Neural crest cell (in vitro differentiated cells): ENCODE results near the gene SCRN1. TPM values are rescaled to one million over a fixed set of nuclear protein-coding genes. Genes with fewer than 3 reads are reported as not detected.

Experiments used
- DNase-seq: peaks from one replicate; pipeline ENCODE4 v3.0.0; 2021; ENCODE audit warnings: low read depth, mixed read lengths, low spot score
- H3K27ac Mint-ChIP-seq: one replicate; pipeline ENCODE4 v1.8.0; 2021; ENCODE audit warnings: mild to moderate bottlenecking, mixed read lengths; ENCODE audit not compliant: unreplicated experiment
- H3K27me3 Mint-ChIP-seq: 2 replicates; pipeline ENCODE4 v1.8.0; 2021; ENCODE audit warnings: low read depth, mild to moderate bottlenecking, mixed read lengths
- H3K36me3 Mint-ChIP-seq: 2 replicates; pipeline ENCODE4 v1.8.0; 2021; ENCODE audit warnings: low read depth, mild to moderate bottlenecking, mixed read lengths
- H3K4me1 Mint-ChIP-seq: 2 replicates; pipeline ENCODE4 v1.8.0; 2021; ENCODE audit warnings: mixed read lengths
- H3K4me3 Mint-ChIP-seq: one replicate; pipeline ENCODE4 v1.8.0; 2021; ENCODE audit warnings: mild to moderate bottlenecking, mixed read lengths
- H3K9me3 Mint-ChIP-seq: 2 replicates; pipeline ENCODE4 v1.8.0; 2021; ENCODE audit warnings: mixed read lengths
- CTCF ChIP-seq: fragments of 200-600 bp; sonication (generic); conservative IDR thresholded peaks from 2 replicates; pipeline ENCODE4 v1.5.0; 2021; ENCODE audit warnings: antibody characterized with exemption, mild to moderate bottlenecking
- total RNA-seq: library from RNA; stranded (reverse); gene quantifications from 2 replicates; pipeline ENCODE4 v1.2.1, GENCODE V29; 2021

Gene SCRN1
- total RNA-seq, 1 donor from 2014 or later, result 76.8 TPM

GRCh38 chr7:29878081-29878688, 111.4 kb downstream of the SCRN1 start:
- Mint-ChIP-seq H3K4me3 (no peak overlapping the region), H3K9me3 (no peaks in the 10 kb centered on the region), H3K4me1 (peaks cover 18% of the 10 kb centered on the region), H3K27ac (no peak overlapping the region), H3K36me3 (no peaks in the 10 kb centered on the region), H3K27me3 (peaks cover 16% of the 10 kb centered on the region)
- peak; percentile 73 for TF ChIP-seq CTCF
- no peak for DNase-seq

DNA sequence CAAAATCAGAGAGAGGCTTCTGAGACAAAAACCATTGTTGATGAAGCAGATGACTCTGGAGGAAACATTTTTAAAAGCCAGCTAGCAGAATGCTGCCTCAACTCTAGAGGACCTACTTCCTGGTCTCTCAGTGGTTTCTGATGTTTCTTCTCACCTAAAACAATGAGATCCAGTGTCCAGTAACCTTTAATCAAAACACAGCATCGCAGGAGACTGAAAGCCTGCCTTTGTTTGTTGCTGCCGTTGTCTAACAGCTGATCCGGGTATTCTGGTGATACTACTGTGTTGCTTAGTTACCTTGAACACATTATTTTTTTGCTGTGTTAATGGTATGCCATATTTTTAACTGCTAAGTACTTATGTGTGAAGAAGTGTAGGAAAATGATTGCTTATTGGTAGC, 112.4 kb downstream of the SCRN1 start:
- peaks cover 18% of the 10 kb centered on the region for H3K4me1 Mint-ChIP-seq
- no peak for TF ChIP-seq CTCF
- peaks cover 6% of the 10 kb centered on the region for H3K27me3 Mint-ChIP-seq
- no peaks in the 10 kb centered on the region for H3K9me3 Mint-ChIP-seq
- H3K36me3 Mint-ChIP-seq, result no peaks in the 10 kb centered on the region
- peak overlapping the region; percentile 24 for H3K27ac Mint-ChIP-seq
- H3K4me3 Mint-ChIP-seq, result no peak overlapping the region
- DNase-seq, result no peak

DNA sequence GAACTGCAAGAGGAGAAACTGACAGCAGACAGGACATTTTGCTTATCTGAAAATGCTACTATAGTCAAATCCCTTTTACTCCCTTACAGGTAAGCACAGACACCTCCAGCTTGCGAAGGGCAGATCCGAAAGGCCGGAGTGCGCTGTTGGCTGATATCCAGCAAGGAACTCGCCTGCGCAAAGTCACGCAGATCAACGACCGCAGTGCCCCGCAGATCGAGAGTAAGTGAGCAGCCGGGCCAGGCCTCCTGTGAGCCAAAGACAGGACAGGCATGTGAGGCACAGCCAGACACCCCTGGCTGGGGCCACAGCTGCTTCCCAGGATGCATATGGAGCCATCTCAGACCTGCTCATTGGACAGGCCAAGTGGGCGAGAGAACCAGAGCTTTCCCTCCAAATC, 113.9 kb downstream of the SCRN1 start:
- H3K4me1 Mint-ChIP-seq, result peaks cover 12% of the 10 kb centered on the region

DNA sequence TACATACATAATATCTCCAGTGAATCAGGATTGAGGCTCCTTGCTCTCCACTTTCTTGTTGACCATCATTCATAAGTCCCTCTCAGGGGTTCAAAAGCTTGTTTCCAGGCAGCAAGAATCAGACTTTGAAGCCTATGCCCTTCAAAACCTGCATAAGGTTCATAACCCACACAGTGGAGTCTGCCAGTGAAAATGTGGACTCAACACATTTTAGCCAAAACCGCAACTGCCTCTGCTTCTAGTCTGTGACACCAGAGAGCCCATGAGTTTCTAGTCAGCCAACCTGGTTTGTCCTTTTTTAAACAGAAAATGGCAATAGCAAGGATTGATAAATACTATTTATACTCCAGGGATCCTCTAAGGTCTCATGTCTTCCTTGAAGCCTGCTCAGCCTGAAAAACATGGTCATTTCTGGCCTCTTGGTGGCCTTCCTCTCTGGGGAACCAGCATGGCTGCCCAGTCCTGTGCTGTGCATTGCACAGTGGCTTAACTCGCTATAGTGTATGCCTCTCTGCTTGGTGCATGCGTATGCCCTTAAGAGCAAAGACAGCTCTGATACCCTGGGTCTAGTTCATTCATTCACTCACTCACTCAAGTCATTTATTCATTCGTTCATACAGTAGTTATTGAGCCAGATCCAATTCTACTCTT, 115.8 kb downstream of the SCRN1 start:
- Mint-ChIP-seq H3K4me3 (no peak overlapping the region), H3K27ac (no peak overlapping the region), H3K27me3 (no peaks in the 10 kb centered on the region), H3K9me3 (no peaks in the 10 kb centered on the region), H3K36me3 (no peaks in the 10 kb centered on the region), H3K4me1 (peaks cover 12% of the 10 kb centered on the region)
- no peak for TF ChIP-seq CTCF
- no peak for DNase-seq

More for the DNA sequence above, 113.9 kb downstream of the SCRN1 start:
- H3K27me3 Mint-ChIP-seq, result no peaks in the 10 kb centered on the region
- TF ChIP-seq CTCF, result no peak
- no peaks in the 10 kb centered on the region for H3K36me3 Mint-ChIP-seq
- H3K27ac Mint-ChIP-seq, result no peak overlapping the region
- no peak overlapping the region for H3K4me3 Mint-ChIP-seq
- no peaks in the 10 kb centered on the region for H3K9me3 Mint-ChIP-seq
- DNase-seq, result no peak

DNA sequence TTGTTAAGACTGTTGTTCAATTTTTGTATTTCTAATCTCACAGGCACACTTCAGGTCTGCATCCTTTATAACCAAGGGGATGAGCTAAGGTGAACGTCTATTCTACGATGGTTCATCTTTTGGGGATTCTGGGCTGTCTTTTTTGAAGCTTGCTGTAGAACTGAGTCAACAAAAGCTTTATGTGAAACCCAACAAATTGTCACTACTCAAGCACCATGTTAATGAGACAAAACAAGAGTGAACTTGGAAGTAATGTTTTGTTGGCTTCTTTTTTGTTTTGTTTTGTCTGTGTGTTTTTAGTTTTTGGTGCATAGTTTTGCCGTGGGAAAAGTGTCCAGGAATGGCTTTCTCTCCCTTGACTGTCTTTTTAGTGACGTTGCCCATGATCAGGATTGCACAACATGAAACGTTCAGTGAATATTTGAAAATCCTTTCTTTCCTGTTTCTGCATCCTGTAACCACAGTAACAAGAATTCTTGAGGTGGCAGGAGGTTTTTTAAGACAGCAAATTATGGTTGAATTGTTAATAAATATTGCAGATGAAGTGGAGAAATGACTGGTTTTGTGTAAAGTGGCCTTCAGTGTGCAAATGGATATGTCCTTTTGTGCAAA, 117.7 kb downstream of the SCRN1 start:
- Mint-ChIP-seq H3K27ac (no peak overlapping the region), H3K4me1 (peaks cover 5% of the 10 kb centered on the region), H3K27me3 (no peaks in the 10 kb centered on the region), H3K9me3 (no peaks in the 10 kb centered on the region), H3K4me3 (no peak overlapping the region), H3K36me3 (no peaks in the 10 kb centered on the region)
- no peak for DNase-seq
- no peak for TF ChIP-seq CTCF

Other genes with a start within 250 kb of the SCRN1 start
- gene WIPF3, start 183.3 kb downstream of the SCRN1 start, total RNA-seq, result 4.0 and 5.1 TPM in 2 replicates
- gene FKBP14, start 36.9 kb upstream of the SCRN1 start, total RNA-seq, result 20.3 and 21.3 TPM in 2 replicates
- gene PLEKHA8, start 38.6 kb upstream of the SCRN1 start, total RNA-seq, result 60.1 and 63.3 TPM in 2 replicates
- 6.6 and 6.8 TPM in 2 replicates for gene MTURN, start 145.2 kb upstream of the SCRN1 start, total RNA-seq